Fibroblast of pulmonary artery (primary cell): ENCODE results near the gene NUBPL.

ENCODE experiments used
- DNase-seq: peaks from one replicate; pipeline ENCODE4 v3.0.0-alpha.2; 2010; ENCODE audit warnings: low read depth
- H3K4me3 ChIP-seq: replicated peaks from 2 replicates; pipeline ENCODE4 v1.5.1; 2011; ENCODE audit warnings: low read depth, mild to moderate bottlenecking, control low read depth, low read length, moderate library complexity
- CTCF ChIP-seq: IDR thresholded peaks from 2 replicates; pipeline ENCODE4 v1.5.1; 2011; ENCODE audit warnings: mild to moderate bottlenecking, control low read depth, low read length, inconsistent platforms; ENCODE audit errors: missing control alignments

The NUBPL gene

GRCh38 chr14:31560759-31561154, 447 bp upstream of the NUBPL start:
- H3K4me3 ChIP-seq, result peak overlapping the region; percentile 84
- no peak for TF ChIP-seq CTCF
- DNase-seq, result peak; percentile 14

- no peak for TF ChIP-seq CTCF
- no peak overlapping the region for H3K4me3 ChIP-seq
- DNase-seq, result no peak
These were observed 3.0 kb downstream of the NUBPL start for GRCh38 chr14:31564194-31564593.

- no peak overlapping the region for H3K4me3 ChIP-seq
- no peak for TF ChIP-seq CTCF
- DNase-seq, result no peak
These were observed 5.3 kb downstream of the NUBPL start for GRCh38 chr14:31566456-31566855.

GRCh38 chr14:31567655-31568054, 6.5 kb downstream of the NUBPL start:
- TF ChIP-seq CTCF, result no peak
- DNase-seq, result no peak
- no peak overlapping the region for H3K4me3 ChIP-seq

- TF ChIP-seq CTCF, result no peak
- DNase-seq, result peak; percentile 61
These were observed 7.0 kb downstream of the NUBPL start for GRCh38 chr14:31568161-31568560.

GRCh38 chr14:31568671-31569070, 7.5 kb downstream of the NUBPL start:
- DNase-seq, result peak; percentile 80
- no peak for TF ChIP-seq CTCF

More at GRCh38 chr14:31568161-31568560, 7.0 kb downstream of the NUBPL start:
- H3K4me3 ChIP-seq, result no peak overlapping the region

GRCh38 chr14:31572955-31573354, 11.8 kb downstream of the NUBPL start:
- TF ChIP-seq CTCF, result no peak
- no peak overlapping the region for H3K4me3 ChIP-seq
- DNase-seq, result no peak

More at GRCh38 chr14:31568671-31569070, 7.5 kb downstream of the NUBPL start:
- no peak overlapping the region for H3K4me3 ChIP-seq
